Aorta (tissue), 5 donors: ENCODE results near the gene DIPK1A. TPM values are rescaled to one million over a fixed set of nuclear protein-coding genes. Genes with fewer than 3 reads are reported as not detected.

Experiments used
- ATAC-seq: fragments of 200-7000 bp; cut with Tn5 transposase; one replicate; pipeline ENCODE4 v1.9.1; 2022; ENCODE audit warnings: moderate library complexity; ENCODE audit not compliant: low FRiP score
- DNase-seq, 2 donors: peaks; one replicate each; pipeline ENCODE4 v3.0.0-alpha.2; 2020
- H3K27ac ChIP-seq, 2 donors: one replicate each; pipeline ENCODE4 v1.5.1; 2013; ENCODE audit warnings: low read length in 2 of 2, mild to moderate bottlenecking in 2 of 2, moderate library complexity in 2 of 2, control low read depth in 1 of 2, inconsistent platforms in 1 of 2, low read depth in 1 of 2
- H3K27me3 ChIP-seq, 2 donors: one replicate each; pipeline ENCODE4 v1.6.1; 2013; ENCODE audit warnings: control low read depth in 1 of 2, low read length in 1 of 2, mild to moderate bottlenecking in 1 of 2, moderate library complexity in 1 of 2; ENCODE audit not compliant: insufficient read depth in 2 of 2, control insufficient read depth in 1 of 2
- H3K36me3 ChIP-seq, 2 donors: one replicate each; pipeline ENCODE4 v1.6.1; 2013; ENCODE audit warnings: control low read depth in 1 of 2, low read length in 1 of 2, mild to moderate bottlenecking in 1 of 2; ENCODE audit not compliant: insufficient read depth in 2 of 2, control insufficient read depth in 1 of 2
- H3K4me1 ChIP-seq, 2 donors: one replicate each; pipeline ENCODE4 v1.6.1; 2013; ENCODE audit warnings: low read length in 2 of 2, control low read depth in 1 of 2, mild to moderate bottlenecking in 1 of 2, moderate library complexity in 1 of 2; ENCODE audit not compliant: insufficient read depth in 2 of 2, control insufficient read depth in 1 of 2
- H3K4me3 ChIP-seq, 2 donors: one replicate each; pipeline ENCODE4 v1.5.1; 2013; ENCODE audit warnings: low read length in 2 of 2, control low read depth in 1 of 2, mild to moderate bottlenecking in 1 of 2
- H3K9me3 ChIP-seq: one replicate; pipeline ENCODE4 v1.6.1; 2013; ENCODE audit warnings: mild to moderate bottlenecking, low read length; ENCODE audit not compliant: control insufficient read depth
- WGBS, 2 donors: extraction: QIAGEN DNeasy Blood & Tissue Kit; methylation state at CpG; one replicate each; pipeline ENCODE4 v1.1.7; 2013; 5-methylcytosine and 5-hydroxymethylcytosine counted together
- intact Hi-C, 2 donors: fragments of 100-400 bp; cut with DNase I; formaldehyde crosslinking; loops; one replicate each; pipeline versions ENCODE4 v1.14.2 to v1.15.0; 2022
- polyA plus RNA-seq, 2 donors: library from polyadenylated mRNA; stranded (reverse); fragments of 200-250 nt; gene quantifications; one replicate each; pipeline ENCODE4 v1.2.3, GENCODE V29; 2013
- total RNA-seq, 2 donors: library from RNA; stranded (reverse); fragmentation: NEBNext Ultra II Directional; extraction: Animal tissue kit (Norgen Biotek cat#: 25700); gene quantifications; one replicate each; pipeline ENCODE4 v1.2.1, GENCODE V29; 2021
- donor health status: healthy with polysubstance abuse.
- donor health status: Bipolar disorder and iron deficiency.
- donor health status: DM: no; HTN: no; CAD: no.
- donor health status: DM: no; HTN: no; CAD: no.
- donor health status: DM: yes; HTN: yes; CAD: no.

The DIPK1A gene
- total and polyA plus RNA-seq, 4 donors, result 4.9 to 15.9 (median 10.8) TPM

DNA sequence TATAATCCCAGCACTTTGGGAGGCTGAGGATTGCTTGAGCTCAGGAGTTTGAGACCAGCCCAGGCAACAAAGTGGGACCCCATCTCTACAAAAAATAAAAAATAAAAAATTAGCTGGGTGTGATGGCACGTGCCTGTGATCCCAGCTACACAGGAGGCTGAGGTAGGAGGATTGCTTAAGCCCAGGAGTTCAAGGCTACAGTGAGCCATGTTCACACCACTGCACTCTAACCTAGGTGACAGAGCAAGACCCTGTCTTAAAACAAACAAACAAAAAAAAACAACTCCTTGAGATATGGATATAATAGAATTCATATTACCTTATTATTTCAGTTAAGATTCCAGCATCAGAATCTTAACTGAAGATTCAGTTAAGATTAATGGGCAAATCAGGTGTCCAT, 77.1 kb downstream of the DIPK1A start:
- ATAC-seq (no peak), DNase-seq (no peak)
- H3K4me1 ChIP-seq, result no peaks in the 10 kb centered on the region
- H3K9me3 ChIP-seq, result no peaks in the 10 kb centered on the region
- intact Hi-C loops, result no loop called here
- no peak overlapping the region for H3K27ac ChIP-seq
- WGBS, 2 donors, result 93 to 96% methylated on average over 1 of the region's 1 CpG
- H3K27me3 ChIP-seq, result no peaks in the 10 kb centered on the region
- no peak overlapping the region for H3K4me3 ChIP-seq
- H3K36me3 ChIP-seq, result no peaks in the 10 kb centered on the region

DNA sequence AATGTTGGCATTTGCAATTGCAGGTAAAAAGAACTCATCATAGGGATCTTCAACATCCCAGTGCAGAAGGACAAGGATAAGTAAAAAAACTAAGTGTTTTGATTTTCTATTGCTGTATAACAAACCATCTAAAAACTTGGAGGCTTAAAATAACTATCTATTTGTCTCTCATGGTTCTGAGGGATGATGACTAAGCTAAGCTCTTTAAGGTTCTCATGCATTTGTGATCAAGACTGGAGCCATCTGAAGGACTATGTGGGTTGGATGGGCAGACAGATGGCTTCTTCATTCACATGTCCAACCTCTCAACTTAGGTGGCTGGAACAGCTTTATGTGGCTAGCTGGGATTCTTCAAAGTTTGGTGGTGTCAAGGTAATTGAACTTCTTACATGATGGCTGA, 78.0 kb downstream of the DIPK1A start:
- Histone ChIP-seq H3K9me3 (no peaks in the 10 kb centered on the region), H3K27ac (no peak overlapping the region), H3K4me1 (no peaks in the 10 kb centered on the region), H3K36me3 (no peaks in the 10 kb centered on the region), H3K4me3 (no peak overlapping the region), H3K27me3 (no peaks in the 10 kb centered on the region)
- no peak for ATAC-seq
- intact Hi-C loops, result no loop called here
- DNase-seq, result no peak

DNA sequence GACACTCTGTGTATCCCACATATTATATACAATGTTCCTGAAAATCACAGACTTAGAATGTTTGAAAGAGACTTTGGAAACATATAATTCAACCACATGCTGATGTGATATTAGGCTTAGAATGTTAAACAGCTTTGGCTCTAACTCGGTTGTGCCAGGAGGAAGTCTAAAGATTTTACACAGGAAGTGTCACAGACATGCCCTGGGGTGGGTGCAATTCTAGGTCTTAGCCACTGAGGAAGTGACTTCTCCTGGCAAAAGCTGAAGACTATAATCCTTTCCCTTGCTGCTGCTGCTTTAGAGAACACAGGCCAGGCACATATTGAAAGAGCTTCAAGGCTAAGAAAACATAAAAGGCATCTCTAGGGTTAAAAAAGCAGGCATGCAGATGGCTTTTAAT, 78.4 kb downstream of the DIPK1A start:
- Histone ChIP-seq H3K36me3 (no peaks in the 10 kb centered on the region), H3K4me1 (no peaks in the 10 kb centered on the region), H3K4me3 (no peak overlapping the region), H3K9me3 (no peaks in the 10 kb centered on the region), H3K27me3 (no peaks in the 10 kb centered on the region), H3K27ac (no peak overlapping the region)
- no peak for DNase-seq
- intact Hi-C loops, result no loop called here
- WGBS, 2 donors, result 39 to 43% methylated on average over 1 of the region's 1 CpG
- ATAC-seq, result no peak

DNA sequence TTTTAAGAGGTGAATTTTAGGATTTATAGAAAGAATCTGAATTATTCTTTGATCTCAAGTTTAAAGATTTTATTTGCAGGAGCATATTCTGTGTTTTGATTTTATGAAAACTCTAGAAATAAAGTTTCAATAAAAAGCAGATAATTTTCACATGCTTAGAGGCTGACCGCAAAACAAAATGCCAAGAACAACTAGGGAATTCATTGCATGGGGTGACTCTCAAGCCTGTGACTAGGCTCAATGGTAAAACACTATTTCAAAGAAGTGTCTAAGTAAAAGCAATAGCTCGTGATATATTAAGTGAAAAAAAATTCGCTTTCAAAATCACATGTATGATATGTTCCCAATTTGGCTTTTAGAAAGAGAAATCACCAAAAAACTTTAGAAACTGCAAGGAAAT, 79.9 kb downstream of the DIPK1A start:
- no peak overlapping the region for H3K4me3 ChIP-seq
- no peaks in the 10 kb centered on the region for H3K27me3 ChIP-seq
- no peaks in the 10 kb centered on the region for H3K4me1 ChIP-seq
- intact Hi-C loops, result no loop called here
- no peak for ATAC-seq
- H3K27ac ChIP-seq, result no peak overlapping the region
- no peaks in the 10 kb centered on the region for H3K36me3 ChIP-seq
- no peak for DNase-seq
- WGBS, 2 donors, result 60 to 66% methylated on average over 3 of the region's 3 CpGs
- no peaks in the 10 kb centered on the region for H3K9me3 ChIP-seq

DNA sequence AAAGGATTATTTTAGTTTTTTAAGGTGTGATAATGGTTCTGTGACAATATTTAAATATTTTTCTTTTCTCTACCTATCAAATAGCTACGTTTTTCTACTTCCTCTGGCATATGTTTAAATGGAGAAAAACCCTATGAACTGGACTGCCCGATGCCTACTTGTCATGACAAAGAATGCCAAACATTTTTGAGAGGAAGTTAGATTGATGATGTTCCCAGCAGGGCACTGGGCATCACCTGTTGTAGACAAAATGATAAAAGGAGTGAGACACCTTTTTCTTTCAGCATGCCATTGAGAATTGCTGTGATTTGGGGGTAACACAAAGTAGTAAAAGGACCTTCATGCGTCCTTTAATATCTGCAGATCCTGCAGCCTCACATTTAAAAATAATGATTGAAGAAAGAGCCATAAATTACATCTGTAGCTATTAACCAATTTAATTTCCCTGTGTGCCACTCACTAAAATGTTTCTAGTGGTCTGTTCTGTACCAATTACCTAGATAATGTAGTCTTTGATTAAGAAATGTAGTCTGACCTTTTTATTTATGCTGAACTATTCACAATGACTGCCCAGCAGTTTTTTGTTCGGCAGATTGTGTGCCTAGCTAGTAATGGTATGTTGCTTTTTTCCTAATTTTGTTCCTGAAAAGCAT, 81.8 kb downstream of the DIPK1A start:
- DNase-seq (no peak), ATAC-seq (no peak)
- H3K4me1 ChIP-seq, result no peaks in the 10 kb centered on the region
- no peaks in the 10 kb centered on the region for H3K9me3 ChIP-seq
- 51 to 57% methylated on average over 4 of the region's 4 CpGs for WGBS, 2 donors
- H3K27me3 ChIP-seq, result no peaks in the 10 kb centered on the region
- no peak overlapping the region for H3K4me3 ChIP-seq
- H3K27ac ChIP-seq, result no peak overlapping the region
- intact Hi-C loops, result no loop called here
- no peaks in the 10 kb centered on the region for H3K36me3 ChIP-seq

DNA sequence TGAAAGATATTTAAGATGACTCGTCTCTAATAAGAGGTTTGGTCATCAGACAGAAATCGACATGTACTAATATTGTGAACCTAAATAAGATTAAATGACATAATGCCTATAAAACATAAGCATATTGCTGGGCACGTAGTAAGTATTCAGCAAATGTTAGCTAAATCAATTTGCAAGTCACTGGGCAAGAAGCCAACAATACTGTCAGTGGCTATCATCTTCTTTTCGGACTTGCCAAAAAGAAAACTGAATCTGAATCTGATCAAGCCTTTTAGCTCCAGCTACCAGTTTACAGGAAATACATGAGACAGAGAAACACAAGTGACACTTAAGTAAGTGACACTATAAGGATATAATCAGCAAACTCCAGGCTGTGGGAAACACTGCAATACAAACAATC, 83.5 kb downstream of the DIPK1A start:
- Histone ChIP-seq H3K36me3 (peaks cover 0 to under 1% of the 10 kb centered on the region in 2 donors), H3K4me1 (no peaks in the 10 kb centered on the region), H3K27ac (no peak overlapping the region), H3K9me3 (no peaks in the 10 kb centered on the region), H3K27me3 (no peaks in the 10 kb centered on the region), H3K4me3 (no peak overlapping the region)
- intact Hi-C loops, result no loop called here
- WGBS, 2 donors, result 81 to 84% methylated on average over 4 of the region's 4 CpGs
- DNase-seq (no peak), ATAC-seq (no peak)

DNA sequence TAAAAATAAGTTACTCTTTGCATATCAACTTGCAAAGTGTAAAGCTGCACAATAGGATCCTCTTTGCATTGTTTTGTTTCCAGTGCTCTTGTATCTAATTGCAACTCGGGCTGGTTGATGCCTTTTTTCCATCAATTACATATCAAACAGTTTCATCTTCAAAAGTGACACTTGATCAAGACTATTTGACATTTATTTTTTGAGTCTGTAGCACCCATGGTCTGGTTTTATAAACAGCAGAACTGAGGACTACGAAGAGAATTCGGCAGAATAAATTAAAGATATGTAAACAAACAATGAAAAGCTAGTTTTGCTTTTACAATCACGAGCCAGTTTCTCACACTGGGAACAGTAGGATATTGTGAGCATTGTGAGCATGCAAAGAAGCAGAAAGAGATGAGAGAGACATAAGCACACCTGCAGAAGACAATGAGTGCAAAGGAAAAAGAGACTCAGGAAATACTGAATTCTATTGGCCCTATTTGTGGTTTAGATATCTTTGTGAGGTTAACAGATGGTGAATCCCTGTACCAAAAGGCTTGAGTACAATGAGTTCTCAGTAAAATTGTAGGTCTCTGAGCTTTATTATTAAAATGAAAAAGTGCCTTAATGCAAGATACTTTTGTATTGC, 84.1 kb downstream of the DIPK1A start:
- Histone ChIP-seq H3K27me3 (no peaks in the 10 kb centered on the region), H3K27ac (no peak overlapping the region), H3K4me1 (no peaks in the 10 kb centered on the region), H3K36me3 (peaks cover 0 to 2% of the 10 kb centered on the region in 2 donors), H3K9me3 (no peaks in the 10 kb centered on the region), H3K4me3 (no peak overlapping the region)
- 58 to 61% methylated on average over 4 of the region's 4 CpGs for WGBS, 2 donors
- ATAC-seq (no peak), DNase-seq (no peak)
- intact Hi-C loops, result no loop called here

DNA sequence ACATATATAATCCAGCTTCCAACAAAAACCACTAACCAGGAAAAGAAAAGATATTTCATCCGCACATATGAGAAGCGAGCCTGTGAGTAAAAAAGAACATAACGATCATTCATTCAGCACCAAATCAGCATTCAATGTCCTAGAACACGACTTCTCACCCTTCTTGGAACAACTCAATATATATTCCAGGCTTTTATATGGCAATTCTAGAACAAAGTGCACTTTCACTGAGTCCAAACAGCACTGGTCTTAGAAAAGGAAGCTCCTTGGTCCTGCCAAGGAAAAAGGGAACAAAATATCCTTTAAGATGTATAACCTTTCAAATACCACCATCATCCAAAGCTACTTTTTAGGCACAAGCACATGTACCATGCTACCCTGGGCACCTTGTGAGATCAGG, 84.9 kb downstream of the DIPK1A start:
- ATAC-seq (no peak), DNase-seq (no peak)
- Histone ChIP-seq H3K9me3 (no peaks in the 10 kb centered on the region), H3K4me3 (no peak overlapping the region), H3K27me3 (no peaks in the 10 kb centered on the region), H3K4me1 (no peaks in the 10 kb centered on the region), H3K27ac (no peak overlapping the region), H3K36me3 (peaks cover 0 to 2% of the 10 kb centered on the region in 2 donors)
- intact Hi-C loops, result no loop called here
- 95 to 96% methylated on average over 4 of the region's 4 CpGs for WGBS, 2 donors

DNA sequence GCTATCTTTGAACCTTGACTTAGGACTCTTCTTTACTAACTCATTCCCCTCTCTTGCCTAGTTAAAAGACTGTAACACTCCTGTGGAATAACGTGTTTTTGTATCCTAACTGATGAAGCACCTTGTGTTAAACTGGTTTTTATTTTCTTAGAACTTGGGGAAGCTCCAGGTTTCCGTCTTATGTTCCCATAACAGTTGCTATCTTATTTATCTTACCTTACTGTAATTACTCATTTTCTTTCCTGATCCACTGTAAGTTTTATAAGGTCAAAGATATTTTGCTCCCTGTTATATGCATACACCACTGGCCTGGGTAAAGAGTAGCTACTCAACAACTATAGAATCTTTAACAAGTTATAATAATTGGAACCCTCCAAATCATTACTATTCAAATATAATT, 86.3 kb downstream of the DIPK1A start:
- no peak overlapping the region for H3K27ac ChIP-seq
- DNase-seq (no peak), ATAC-seq (no peak)
- no peaks in the 10 kb centered on the region for H3K9me3 ChIP-seq
- 80 to 86% methylated on average over 2 of the region's 2 CpGs for WGBS, 2 donors
- intact Hi-C loops, result no loop called here
- no peak overlapping the region for H3K4me3 ChIP-seq
- no peaks in the 10 kb centered on the region for H3K4me1 ChIP-seq
- H3K36me3 ChIP-seq, result peaks cover 0 to 2% of the 10 kb centered on the region in 2 donors
- H3K27me3 ChIP-seq, result no peaks in the 10 kb centered on the region
